K562 (cell line): Measurements from ENCODE around the gene CAMK2B. TPM values are rescaled to one million over a fixed set of nuclear protein-coding genes. Genes with fewer than 3 reads are reported as not detected.

Experiments
- CHAMP1 ChIP-seq: fragments of 450-650 bp; IDR thresholded peaks from 2 replicates; pipeline ENCODE4 v1.6.1; 2016; ENCODE audit warnings: mild to moderate bottlenecking
- COPS2 ChIP-seq: fragments of 450-650 bp; conservative IDR thresholded peaks from 2 replicates; pipeline ENCODE4 v1.6.1; 2016; ENCODE audit warnings: mild to moderate bottlenecking, moderate library complexity
- CTCFL ChIP-seq: IDR thresholded peaks from 2 replicates; pipeline ENCODE4 v1.6.1; 2011; ENCODE audit warnings: borderline replicate concordance, low read depth, mild to moderate bottlenecking, moderate library complexity, low read length; ENCODE audit not compliant: insufficient read depth, poor library complexity, severe bottlenecking
- DEAF1 ChIP-seq: fragments of 450-650 bp; formaldehyde crosslinking; IDR thresholded peaks from 2 replicates; pipeline ENCODE4 v1.4.0; 2020; ENCODE audit warnings: mild to moderate bottlenecking, moderate library complexity
- ETS1 ChIP-seq: conservative IDR thresholded peaks from 2 replicates; pipeline ENCODE4 v1.6.1; 2011; ENCODE audit warnings: low read depth, mild to moderate bottlenecking, low read length; ENCODE audit not compliant: control insufficient read depth
- HNRNPUL1 ChIP-seq: fragments of 200-400 bp; formaldehyde crosslinking; IDR thresholded peaks from 2 replicates; pipeline ENCODE4 v1.6.1; 2017; ENCODE audit warnings: low read length
- ILF3 ChIP-seq: fragments of 450-650 bp; IDR thresholded peaks from 2 replicates; pipeline ENCODE4 v1.6.1; 2018; ENCODE audit warnings: antibody characterized with exemption, mild to moderate bottlenecking, moderate library complexity, borderline replicate concordance
- KDM4B ChIP-seq, 2 experiments: fragments of 450-650 bp in 1 of 2; sonication (generic) in 1 of 2; IDR thresholded peaks; 2 replicates each; pipeline ENCODE4 v1.6.1; 2016 to 2017; ENCODE audit warnings: borderline replicate concordance in 2 of 2, antibody characterized with exemption in 1 of 2, low read depth in 1 of 2, mild to moderate bottlenecking in 1 of 2
- NFATC3 ChIP-seq: fragments of 450-650 bp; IDR thresholded peaks from 2 replicates; pipeline ENCODE4 v1.6.1; 2017; ENCODE audit warnings: mild to moderate bottlenecking
- PREB ChIP-seq: sonication (generic); formaldehyde crosslinking; IDR thresholded peaks from 2 replicates; pipeline ENCODE4 v1.8.1; 2023; ENCODE audit warnings: mild to moderate bottlenecking, missing genetic modification reagents
- RFX5 ChIP-seq: IDR thresholded peaks from 2 replicates; pipeline ENCODE4 v1.6.1; 2011; ENCODE audit warnings: low read depth, mild to moderate bottlenecking, improper control_type of control experiment, low read length
- SNAPC5 ChIP-seq: fragments of 250-450 bp; sonication (Bioruptor Pico); IDR thresholded peaks from 2 replicates; pipeline ENCODE4 v1.8.0; 2021; ENCODE audit warnings: moderate library complexity, mild to moderate bottlenecking, inconsistent platforms
- SRSF7 ChIP-seq: fragments of 200-400 bp; formaldehyde crosslinking; optimal IDR thresholded peaks from 2 replicates; pipeline ENCODE3; 2017; ENCODE audit warnings: mild to moderate bottlenecking, low read depth, low read length
- USF2 ChIP-seq: sonication (generic); formaldehyde crosslinking; IDR thresholded peaks from 2 replicates; pipeline ENCODE4 v1.5.0; 2020; ENCODE audit warnings: missing genetic modification reagents
- ZBTB17 ChIP-seq: fragments of 450-650 bp; formaldehyde crosslinking; IDR thresholded peaks from 2 replicates; pipeline ENCODE4 v1.4.0; 2020; ENCODE audit warnings: mild to moderate bottlenecking
- ZNF217 ChIP-seq: sonication (generic); formaldehyde crosslinking; IDR thresholded peaks from 2 replicates; pipeline ENCODE4 v1.8.0; 2022; ENCODE audit warnings: mild to moderate bottlenecking, missing genetic modification reagents
- ZNF316 ChIP-seq: fragments of 450-650 bp; IDR thresholded peaks from 2 replicates; pipeline ENCODE4 v1.6.1; 2016
- polyA plus RNA-seq, 8 experiments: library from polyadenylated mRNA; depleted of rRNA in 4 of 8; stranded (reverse) in 5 of 8; unstranded in 3 of 8; fragments of >200 nt; fragmentation: Nextera tagmentation in 2 of 8; fragmentation: Illumina TruSeq in 1 of 8; extraction: Ambion mirVana in 2 of 8; extraction: Trizol in 1 of 8; gene quantifications; 2 replicates each; pipeline versions ENCODE4 v1.2.1 to v1.2.3, GENCODE V29; 2011 to 2014; ENCODE audit warnings: inconsistent platforms in 1 of 8, missing spikeins in 1 of 8
- total RNA-seq, 7 experiments: library from RNA; depleted of rRNA in 6 of 7; stranded (reverse); fragments of >200 nt in 6 of 7; fragmentation: Illumina TruSeq in 2 of 7; extraction: Trizol in 2 of 7; gene quantifications; 2 replicates each; pipeline versions ENCODE4 v1.2.1 to v1.2.3, GENCODE V29; 2011 to 2021; ENCODE audit warnings: low replicate concordance in 1 of 7

The CAMK2B gene
- total and polyA plus RNA-seq, 9 of the 15 experiments (the other 6 are each of a cell fraction or from before 2014, with no cell fraction given): 0.04 to 0.09 (median 0.05) TPM; not detected in 4

GRCh38 chr7:44348851-44349781, 23.7 kb upstream of the CAMK2B start (continued):
- TF ChIP-seq USF2 (CRISPR knock-in tag) (no peak), ILF3 (no peak), DEAF1 (CRISPR knock-in tag) (no peak), CHAMP1 (no peak), ZBTB17 (CRISPR knock-in tag) (no peak), ETS1 (no peak), NFATC3 (no peak), SRSF7 (no peak), SNAPC5 (CRISPR knock-in tag) (no peak), ZNF217 (CRISPR knock-in tag) (no peak), CTCFL (peak; percentile 44), KDM4B (IDR thresholded peaks at IDR 0.05; ENCODE audit: borderline replicate concordance in 2 of 2, low read depth in 1 of 2) (no peak), RFX5 (peak; percentile 86), PREB (CRISPR knock-in tag) (no peak), COPS2 (no peak), ZNF316 (peak; percentile 54), HNRNPUL1 (no peak)
